Urothelium cell line (cell line): Measurements from ENCODE around the gene GATD1.

ENCODE experiments used
- DNase-seq: peaks from one replicate; pipeline ENCODE4 v3.0.0; 2011; ENCODE audit warnings: low spot score, mixed read lengths
- FAIRE-seq: peaks from 2 replicates; lab custom pipeline; 2011; peaks lifted over from hg19 to GRCh38; lab: Jason Lieb, UNC

The GATD1 gene

GRCh38 chr11:782264-783174, 5.2 kb upstream of the GATD1 start:
- DNase-seq, result no peak
- FAIRE-seq, result no peak

- FAIRE-seq (no peak), DNase-seq (no peak)
These were observed 2.8 kb upstream of the GATD1 start for GRCh38 chr11:779955-780532.

GRCh38 chr11:778976-779954, 2.0 kb upstream of the GATD1 start:
- FAIRE-seq (no peak), DNase-seq (no peak)

- FAIRE-seq (no peak), DNase-seq (no peak)
These were observed 563 bp downstream of the GATD1 start for GRCh38 chr11:776561-777287.

DNA sequence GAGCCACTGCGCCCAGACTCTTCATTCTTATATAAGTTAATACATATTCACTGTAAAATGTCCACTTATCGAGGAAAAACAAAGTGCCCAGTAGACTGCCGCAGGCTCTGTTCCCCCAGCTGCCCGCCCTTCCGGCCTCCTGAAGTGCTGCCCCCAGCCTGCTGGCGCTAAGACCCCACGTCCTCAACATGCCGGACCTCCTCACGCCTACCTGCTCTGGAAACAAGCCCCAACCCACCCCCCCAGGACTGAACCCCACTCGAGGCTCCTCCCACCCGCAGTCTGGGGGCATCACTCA, 1.1 kb downstream of the GATD1 start:
- FAIRE-seq (no peak), DNase-seq (no peak)

DNA sequence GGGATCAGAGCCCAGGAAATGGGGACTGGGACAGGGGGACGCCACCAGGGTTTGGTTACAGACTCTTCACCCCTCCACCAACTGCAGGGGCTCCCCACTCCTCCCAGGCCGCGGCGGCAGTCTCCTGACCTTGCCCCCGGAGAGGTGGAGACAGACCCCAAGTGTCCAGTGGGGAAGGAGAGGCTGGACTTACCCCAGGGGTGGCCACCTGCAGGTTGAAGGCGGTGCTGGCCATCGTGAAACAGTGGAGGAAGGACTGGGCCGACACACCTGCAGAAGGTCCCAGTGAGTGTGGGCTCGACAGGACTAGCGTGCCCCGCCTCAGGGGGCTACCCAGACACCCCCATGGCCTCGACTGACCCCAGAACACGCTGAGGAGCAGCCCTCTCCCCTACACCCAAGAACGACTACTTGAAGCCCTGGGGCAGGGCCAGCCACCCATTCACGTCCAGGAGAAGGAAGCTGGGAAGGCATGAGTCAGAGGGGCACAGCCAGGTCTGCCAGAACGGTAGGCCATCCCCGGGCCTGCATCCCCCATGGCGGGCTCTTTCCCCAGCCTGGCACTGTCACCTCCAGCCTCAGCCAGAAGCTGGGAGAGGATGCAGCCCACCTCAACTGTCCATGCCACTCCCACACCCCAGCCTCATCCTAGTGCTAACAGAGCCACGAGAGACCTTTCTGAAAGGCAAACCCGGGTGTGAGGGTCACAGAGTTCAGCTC, 2.3 kb downstream of the GATD1 start:
- DNase-seq (no peak), FAIRE-seq (no peak)

DNA sequence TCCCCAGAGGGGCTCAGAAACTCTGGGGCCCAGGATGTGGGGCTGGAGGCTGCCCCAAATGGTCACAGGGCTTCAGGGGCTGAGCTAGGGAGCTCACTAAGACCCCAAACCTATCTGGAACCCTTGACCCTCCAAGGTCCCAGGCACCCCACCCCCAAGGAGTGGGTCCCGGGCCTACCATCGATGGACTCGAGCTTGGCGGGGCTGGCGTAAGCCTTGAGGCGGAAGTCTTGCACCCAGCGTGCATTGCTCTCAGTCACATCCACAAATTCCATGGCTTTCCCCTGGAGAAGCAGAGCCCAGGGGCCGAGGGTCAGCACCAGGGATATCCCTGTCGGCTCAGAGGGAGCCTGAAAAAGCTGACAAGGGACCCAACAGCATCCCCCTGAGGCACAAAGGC, 3.5 kb downstream of the GATD1 start:
- DNase-seq, result no peak

GRCh38 chr11:773425-773824, 3.9 kb downstream of the GATD1 start:
- FAIRE-seq (no peak), DNase-seq (no peak)

More for the DNA sequence above, 3.5 kb downstream of the GATD1 start:
- FAIRE-seq, result no peak

GRCh38 chr11:772429-773390, 4.6 kb downstream of the GATD1 start:
- DNase-seq, result no peak
- FAIRE-seq, result no peak

DNA sequence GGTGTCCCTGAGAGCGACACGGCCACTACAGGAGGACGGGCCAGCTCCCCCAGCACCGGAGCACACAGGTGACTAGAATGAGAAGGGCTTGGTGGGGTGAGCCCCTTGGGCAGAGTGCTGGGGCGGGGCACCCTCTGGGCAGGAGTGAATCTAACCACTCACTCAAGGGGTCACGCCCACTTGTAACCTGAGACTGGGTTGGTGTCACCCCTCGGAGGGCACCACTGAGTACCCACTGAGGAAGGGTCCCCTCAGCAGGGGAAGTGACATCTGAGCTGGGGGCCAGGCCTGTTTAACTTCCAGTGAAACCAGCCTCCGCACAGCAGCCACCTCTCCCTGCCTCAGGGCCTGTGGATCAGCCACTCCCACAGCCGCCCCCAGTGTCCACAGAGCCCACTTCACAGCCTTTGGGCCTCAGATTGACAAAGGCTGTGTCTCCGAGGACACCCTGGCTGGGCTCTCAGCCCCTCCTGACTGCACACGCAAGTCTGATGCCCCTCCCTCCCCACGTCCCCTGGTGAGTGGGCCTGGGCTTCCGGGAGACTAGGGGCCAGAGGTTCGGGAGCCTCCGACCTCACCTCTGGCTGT, 5.6 kb downstream of the GATD1 start:
- FAIRE-seq (no peak), DNase-seq (no peak)

DNA sequence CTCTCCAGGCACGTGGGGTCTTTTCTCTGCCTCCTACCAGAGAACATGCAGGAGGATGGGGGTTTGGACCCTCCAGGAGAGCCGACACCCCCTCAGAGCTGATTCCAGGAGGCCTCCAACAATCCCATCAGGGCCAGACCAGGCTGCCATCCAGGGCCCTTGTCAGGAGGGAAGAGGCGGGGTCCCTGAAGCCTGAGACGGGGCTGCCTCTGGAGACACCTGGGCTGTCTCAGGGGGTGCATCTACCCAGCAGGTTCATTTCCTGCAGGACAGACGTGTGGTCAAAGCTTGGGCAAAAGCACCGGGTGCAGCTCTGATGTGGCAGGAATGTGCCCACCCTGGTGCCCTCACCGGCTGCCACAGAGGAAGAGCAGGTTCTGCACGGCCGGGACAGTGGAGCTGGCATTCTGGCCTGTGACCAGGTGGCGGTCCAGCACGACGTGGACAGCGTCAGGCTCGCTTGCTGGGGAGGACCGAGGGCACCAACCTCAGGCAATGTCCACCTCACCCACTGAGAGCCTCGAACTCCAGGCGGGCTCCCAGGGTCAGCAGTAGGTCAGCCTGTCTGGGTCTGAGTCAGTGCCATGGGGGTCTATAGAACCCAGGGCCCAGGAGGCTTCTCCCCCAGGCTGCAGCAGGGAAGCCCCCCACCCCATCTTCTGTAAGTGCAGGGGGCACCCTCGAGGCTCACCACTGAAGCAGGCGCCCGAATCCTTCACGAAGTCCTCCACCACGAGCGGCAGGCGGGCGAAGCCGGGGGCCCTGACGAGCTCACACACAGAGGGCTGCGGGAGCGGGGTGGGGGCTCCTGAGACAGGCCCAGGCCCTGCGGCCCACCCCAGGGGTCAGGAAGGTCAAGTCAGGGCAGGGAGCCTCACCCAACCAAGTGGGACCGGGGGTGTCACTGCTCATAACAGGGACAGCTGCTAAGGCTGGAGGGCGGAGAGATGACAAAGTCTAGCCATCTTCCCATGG, 6.4 kb downstream of the GATD1 start:
- DNase-seq, result no peak
- FAIRE-seq, result no peak

- FAIRE-seq, result no peak
- no peak for DNase-seq
These were observed 7.2 kb downstream of the GATD1 start for GRCh38 chr11:769887-770641.

DNA sequence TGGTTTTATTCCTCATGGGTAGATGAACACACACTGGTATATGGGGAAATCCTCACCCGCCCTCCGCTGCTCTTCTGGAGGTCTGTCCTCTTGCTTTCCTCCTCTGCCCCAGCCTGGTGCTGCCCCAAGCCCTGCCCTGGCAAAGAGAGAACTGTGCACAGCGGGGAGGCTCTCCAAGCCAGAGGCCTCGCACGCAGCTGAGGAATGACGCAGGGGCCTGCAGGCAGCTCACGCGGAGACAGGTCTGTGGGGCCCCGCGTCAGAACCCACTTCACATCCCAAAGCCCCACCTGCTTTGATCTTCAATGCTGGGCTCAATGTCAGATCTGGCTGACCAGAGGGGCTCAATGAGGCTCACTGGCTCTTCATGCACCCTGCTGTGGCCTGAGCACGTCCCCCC, 10.0 kb downstream of the GATD1 start:
- FAIRE-seq (no peak), DNase-seq (no peak)

GRCh38 chr11:766936-767210, 10.4 kb downstream of the GATD1 start:
- DNase-seq (no peak), FAIRE-seq (no peak)

DNA sequence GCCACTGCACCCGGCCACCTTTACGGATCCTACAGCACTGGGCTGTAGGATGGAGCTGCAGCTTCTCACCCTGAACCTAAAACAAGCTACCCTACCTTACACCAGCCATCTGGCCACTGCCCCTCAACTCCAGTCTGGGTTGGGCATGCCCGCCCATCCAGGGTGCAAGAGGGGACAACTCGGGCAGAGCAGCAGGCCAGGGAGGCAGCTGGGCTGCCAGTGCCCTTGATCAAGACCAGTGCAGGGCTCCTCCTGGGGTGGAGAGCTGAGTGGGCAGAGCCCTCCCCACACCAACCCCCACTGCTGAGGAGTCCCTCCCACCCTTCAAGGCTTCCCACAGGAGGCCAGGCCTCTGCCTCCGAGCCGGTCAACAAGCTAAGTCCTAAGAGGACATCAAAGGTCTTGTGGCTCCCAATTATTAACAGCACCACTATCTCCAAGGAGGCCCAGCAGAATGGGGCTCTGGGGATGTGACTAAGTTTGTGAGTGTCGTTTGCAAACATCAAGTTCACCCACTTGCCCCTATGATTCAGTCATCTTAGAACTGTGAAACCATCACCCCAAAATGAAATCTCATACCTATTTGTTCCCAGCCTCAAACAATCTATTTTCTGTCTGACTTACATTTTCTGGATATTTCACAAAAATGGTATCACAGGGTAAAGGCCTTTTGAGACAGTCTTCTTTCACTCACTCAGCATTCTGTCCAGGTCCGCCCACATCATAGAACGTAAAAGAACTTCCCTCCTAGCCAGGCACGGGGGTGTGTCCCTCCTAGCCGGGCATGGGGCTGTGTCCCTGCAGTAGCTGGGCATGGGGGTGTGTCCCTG, 11.0 kb downstream of the GATD1 start:
- DNase-seq (no peak), FAIRE-seq (no peak)

DNA sequence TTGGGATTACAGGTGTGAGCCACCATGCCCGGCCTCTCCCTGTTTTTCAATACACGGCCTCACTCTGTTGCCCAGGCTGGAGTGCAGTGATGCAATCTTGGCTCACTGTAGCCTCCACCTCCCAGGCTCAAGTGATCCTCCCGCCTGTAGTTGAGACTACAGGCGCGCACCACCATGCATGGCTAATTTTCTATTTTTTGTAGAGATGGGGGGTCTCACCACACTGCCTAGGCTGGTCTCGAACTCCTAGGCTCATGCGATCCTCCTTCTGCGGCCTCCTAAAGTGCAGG, 11.5 kb downstream of the GATD1 start:
- no peak for FAIRE-seq

More for the DNA sequence above, 11.5 kb downstream of the GATD1 start:
- DNase-seq, result no peak
